ENCODE results near the gene NAT16. TPM values are rescaled to one million over a fixed set of nuclear protein-coding genes. Genes with fewer than 3 reads are reported as not detected.
"Not testable (repeated sequence)": the region's sequence is repeated elsewhere in the genome, so short reads cannot be mapped to it uniquely, and the experiment has no call there.

NAT16 gene
- total RNA-seq, 1 donor from 2014 or later, result not detected

DNA sequence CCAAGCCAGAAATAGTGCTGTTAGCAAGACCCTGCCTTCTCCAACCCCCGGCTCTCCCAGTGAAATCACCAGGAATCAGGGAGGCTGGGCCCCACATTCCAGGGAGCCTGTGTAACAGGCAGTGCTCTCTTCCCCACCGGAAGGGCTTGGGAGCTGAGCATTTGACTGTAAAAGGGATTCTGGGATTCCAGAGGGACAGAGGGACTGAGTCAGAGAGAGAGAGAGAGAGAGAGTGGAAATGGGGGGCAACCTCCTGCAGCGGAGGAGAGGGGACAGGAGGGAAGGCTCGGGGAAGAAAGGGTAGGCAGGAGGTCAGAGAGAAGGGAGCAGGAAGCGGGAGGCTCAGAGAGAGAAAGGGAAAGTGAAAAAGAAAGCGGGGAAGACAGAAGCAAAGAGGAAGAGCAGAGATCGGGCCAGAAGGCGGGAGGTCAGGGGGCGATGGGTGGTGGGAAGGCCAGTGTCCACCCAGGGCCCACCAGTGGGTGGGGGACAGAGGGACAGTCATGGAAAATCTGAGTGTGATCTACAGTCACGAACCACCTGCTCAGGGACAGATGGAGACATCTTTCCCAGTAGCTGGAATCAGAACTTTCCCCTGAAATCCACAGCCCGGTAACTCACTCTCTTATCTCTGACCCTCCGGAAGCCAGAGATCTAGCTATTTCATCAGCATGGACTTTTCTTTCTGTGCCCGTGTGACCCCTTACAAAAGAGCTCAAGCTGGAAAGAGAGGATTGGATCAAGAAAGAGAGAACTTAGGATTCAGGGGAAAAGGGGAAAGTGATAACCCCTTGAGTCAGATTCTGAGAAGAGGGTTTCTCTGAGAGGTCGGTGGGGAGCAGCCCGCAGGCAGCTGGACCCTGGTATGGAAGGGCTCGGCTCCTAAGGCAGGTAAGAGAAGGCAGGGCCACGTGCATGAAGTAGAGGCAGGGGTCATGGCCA, 57.8 kb downstream of the NAT16 start:
- H3K4me1 Mint-ChIP-seq, result peaks cover 43% of the 10 kb centered on the region
- peak overlapping the region; percentile 45 for H3K4me3 Mint-ChIP-seq

DNA sequence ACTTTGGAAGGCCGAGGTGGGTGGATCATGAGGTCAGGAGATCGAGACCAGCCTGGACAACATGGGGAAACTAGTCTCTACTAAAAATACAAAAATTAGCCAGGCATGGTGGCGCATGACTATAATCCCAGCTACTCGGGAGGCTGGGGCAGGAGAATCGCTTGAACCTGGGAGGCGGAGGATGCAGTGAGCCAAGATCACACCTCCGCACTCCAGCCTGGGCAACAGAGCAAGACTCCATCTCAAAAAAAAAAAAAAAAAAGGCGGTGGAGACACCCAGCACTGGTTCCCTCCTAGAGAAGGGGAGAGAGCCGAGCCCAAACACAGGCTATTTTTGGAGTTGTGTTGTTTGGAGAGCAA, 58.5 kb downstream of the NAT16 start:
- not testable (repeated sequence) for H3K4me3 Mint-ChIP-seq; H3K27me3 Mint-ChIP-seq (ENCODE audit: low read depth); DNase-seq (ENCODE audit: low spot score in 2 of 2, unreplicated experiment in 2 of 2); H3K9me3 Mint-ChIP-seq; H3K36me3 Mint-ChIP-seq
- peaks cover 37% of the 10 kb centered on the region for H3K4me1 Mint-ChIP-seq
- H3K27ac Mint-ChIP-seq, result peak overlapping the region; percentile 97

More for the DNA sequence above, 57.8 kb downstream of the NAT16 start:
- Mint-ChIP-seq H3K36me3 (no peaks in the 10 kb centered on the region), H3K9me3 (peaks cover 3% of the 10 kb centered on the region), H3K27me3 (ENCODE audit: low read depth) (no peaks in the 10 kb centered on the region), H3K27ac (peak overlapping the region; percentile 97)
- peak; percentile 55 to 70 for DNase-seq (ENCODE audit: low spot score in 2 of 2, unreplicated experiment in 2 of 2)
- no peak for TF ChIP-seq CTCF (IDR thresholded peaks at IDR 0.05; ENCODE audit: unreplicated experiment)

Small RNA genes within 50 kb of the gene (microRNA-seq; reads per million reads assigned to microRNA genes)
- gene MIR4653, result not detected

Other genes starting within 250 kb of the NAT16 start
- 2.0 to 2.4 TPM (median 2.2 TPM) in 3 replicates for gene MUC3A, start 230.8 kb downstream of the NAT16 start, total RNA-seq
- 0.73 to 1.4 TPM (median 1.1 TPM) in 3 replicates for gene MUC12, start 210.7 kb downstream of the NAT16 start, total RNA-seq
- gene MUC17, start 160.2 kb downstream of the NAT16 start, total RNA-seq, result not detected in 3 replicates
- gene TRIM56, start 94.8 kb downstream of the NAT16 start, total RNA-seq, result 33.6 to 40.1 TPM (median 39.6 TPM) in 3 replicates
- 11.4 to 15.1 TPM (median 14.2 TPM) in 3 replicates for gene SERPINE1, start 53.2 kb downstream of the NAT16 start, total RNA-seq
- 57.4 to 63.4 TPM (median 61.5 TPM) in 3 replicates for gene AP1S1, start 25.8 kb downstream of the NAT16 start, total RNA-seq
- 0.35 to 0.38 TPM (median 0.36 TPM) in 3 replicates for gene VGF, start 14.7 kb downstream of the NAT16 start, total RNA-seq
- gene MOGAT3, start 20.7 kb upstream of the NAT16 start, total RNA-seq, result not detected in 3 replicates
- 65.8 to 66.9 TPM (median 66.4 TPM) in 3 replicates for gene PLOD3, start 37.3 kb upstream of the NAT16 start, total RNA-seq
- 52.8 to 57.7 TPM (median 54.9 TPM) in 3 replicates for gene ZNHIT1, start 37.9 kb upstream of the NAT16 start, total RNA-seq
- 17.1 to 19.5 TPM (median 18.1 TPM) in 3 replicates for gene CLDN15, start 57.5 kb upstream of the NAT16 start, total RNA-seq
- gene FIS1, start 64.8 kb upstream of the NAT16 start, total RNA-seq, result 134 to 139 TPM (median 137 TPM) in 3 replicates
- 34.4 to 35.0 TPM (median 34.9 TPM) in 3 replicates for gene IFT22, start 141.5 kb upstream of the NAT16 start, total RNA-seq
- gene COL26A1, start 182.6 kb upstream of the NAT16 start, total RNA-seq, result 105 to 110 TPM (median 109 TPM) in 3 replicates